GM23248 (cell line): ENCODE data around the gene ADGRF5. TPM values are rescaled to one million over a fixed set of nuclear protein-coding genes. Genes with fewer than 3 reads are reported as not detected.

ENCODE experiments used
- DNase-seq: peaks from one replicate; pipeline ENCODE4 v3.0.0-alpha.2; 2015
- H2AFZ ChIP-seq: fragments of 200-600 bp; sonication (generic); 2 replicates; pipeline ENCODE4 v1.6.1; 2016; ENCODE audit warnings: antibody characterized with exemption
- H3F3A ChIP-seq: fragments of 200-600 bp; sonication (generic); 2 replicates; pipeline ENCODE4 v1.6.1; 2016; ENCODE audit warnings: mild to moderate bottlenecking, antibody characterized with exemption, mixed run types; ENCODE audit not compliant: insufficient read depth
- H3K27ac ChIP-seq: fragments of 200-600 bp; sonication (generic); 2 replicates; pipeline ENCODE4 v1.5.1; 2016; ENCODE audit warnings: mild to moderate bottlenecking
- H3K27me3 ChIP-seq: fragments of 200-600 bp; sonication (generic); replicated peaks from 2 replicates; pipeline ENCODE4 v1.6.1; 2016; ENCODE audit warnings: mild to moderate bottlenecking; ENCODE audit not compliant: insufficient read depth
- H3K36me3 ChIP-seq: fragments of 200-600 bp; sonication (generic); 2 replicates; pipeline ENCODE4 v1.6.1; 2016; ENCODE audit warnings: low read depth, mild to moderate bottlenecking
- H3K4me1 ChIP-seq: fragments of 200-600 bp; sonication (generic); 2 replicates; pipeline ENCODE4 v1.6.1; 2016; ENCODE audit warnings: mild to moderate bottlenecking; ENCODE audit not compliant: insufficient read depth
- H3K4me2 ChIP-seq: fragments of 200-600 bp; sonication (generic); one replicate; pipeline ENCODE4 v1.6.1; 2016; ENCODE audit warnings: mild to moderate bottlenecking; ENCODE audit not compliant: unreplicated experiment
- H3K4me3 ChIP-seq: fragments of 200-600 bp; sonication (generic); 2 replicates; pipeline ENCODE4 v1.5.1; 2016; ENCODE audit warnings: mild to moderate bottlenecking
- H3K79me2 ChIP-seq: fragments of 200-600 bp; sonication (generic); 2 replicates; pipeline ENCODE4 v1.6.1; 2016; ENCODE audit warnings: mild to moderate bottlenecking; ENCODE audit not compliant: insufficient read depth
- H3K9ac ChIP-seq: fragments of 200-600 bp; sonication (generic); 2 replicates; pipeline ENCODE4 v1.6.1; 2016; ENCODE audit warnings: mild to moderate bottlenecking
- H3K9me2 ChIP-seq: fragments of 200-600 bp; sonication (generic); 2 replicates; pipeline ENCODE4 v1.6.1; 2016; ENCODE audit warnings: mixed run types, mild to moderate bottlenecking, moderate library complexity; ENCODE audit not compliant: insufficient read depth
- H3K9me3 ChIP-seq: fragments of 200-600 bp; sonication (generic); one replicate; pipeline ENCODE4 v1.6.1; 2017; ENCODE audit warnings: low read depth
- H4K20me1 ChIP-seq: fragments of 200-600 bp; sonication (generic); 2 replicates; pipeline ENCODE4 v1.6.0; 2016; ENCODE audit not compliant: insufficient read depth
- EZH2 ChIP-seq: fragments of 200-600 bp; sonication (generic); IDR thresholded peaks from 2 replicates; pipeline ENCODE4 v1.6.1; 2018; ENCODE audit warnings: antibody characterized with exemption, mild to moderate bottlenecking; ENCODE audit not compliant: insufficient read depth, poor library complexity, severe bottlenecking
- EZH2phosphoT487 ChIP-seq: fragments of 200-600 bp; sonication (generic); IDR thresholded peaks from 2 replicates; pipeline ENCODE4 v1.6.1; 2018; ENCODE audit warnings: antibody characterized with exemption, moderate library complexity, mild to moderate bottlenecking, low read depth; ENCODE audit not compliant: insufficient read depth
- WGBS, 2 experiments: methylation state at CpG; one replicate each; pipeline ENCODE4 v1.1.6; 2015 to 2017; ENCODE audit warnings: low lambda C conversion rate in 2 of 2, low coverage in 1 of 2; ENCODE audit errors: missing lambda C conversion rate in 2 of 2; 5-methylcytosine and 5-hydroxymethylcytosine counted together
- in situ Hi-C: fragments of 300-500 bp; cut with MboI; formaldehyde crosslinking; loops from 2 replicates; pipeline ENCODE4 v1.15.0; 2020
- polyA plus RNA-seq: library from polyadenylated mRNA; unstranded; fragments of >200 nt; fragmentation: Nextera tagmentation; extraction: Ambion mirVana; gene quantifications from 2 replicates; pipeline ENCODE4 v1.2.1, GENCODE V29; 2016
- total RNA-seq: library from RNA; depleted of rRNA; stranded (reverse); fragments of >200 nt; shearing (Covaris generic); gene quantifications from 2 replicates; pipeline ENCODE4 v1.2.3, GENCODE V29; 2014

Gene ADGRF5
- total and polyA plus RNA-seq, 2 experiments from 2014 or later: 0.29 to 0.65 TPM

- in situ Hi-C loops: no loop called here
- Histone ChIP-seq H3K27me3 (no peaks in the 10 kb centered on the region), H3K9me2 (no peaks in the 10 kb centered on the region), H3K79me2 (no peaks in the 10 kb centered on the region), H3K9me3 (no peaks in the 10 kb centered on the region), H3K4me1 (no peaks in the 10 kb centered on the region), H3K9ac (no peak overlapping the region), H3K4me2 (no peak overlapping the region), H2AFZ (no peak overlapping the region), H4K20me1 (no peaks in the 10 kb centered on the region), H3K36me3 (no peaks in the 10 kb centered on the region), H3K27ac (no peak overlapping the region), H3K4me3 (no peak overlapping the region), H3F3A (no peaks in the 10 kb centered on the region)
- TF ChIP-seq EZH2 (no peak), EZH2phosphoT487 (no peak)
- DNase-seq: no peak
- WGBS, 2 experiments: 22 to 31% methylated on average over 7 of the region's 7 CpGs
Measured at GRCh38 chr6:46895930-46896329, 25.8 kb downstream of the ADGRF5 start.

- Histone ChIP-seq H3K27me3 (no peaks in the 10 kb centered on the region), H3K79me2 (no peaks in the 10 kb centered on the region), H3K4me3 (no peak overlapping the region), H3K4me1 (no peaks in the 10 kb centered on the region), H4K20me1 (no peaks in the 10 kb centered on the region), H3F3A (no peaks in the 10 kb centered on the region), H3K27ac (no peak overlapping the region), H3K4me2 (no peak overlapping the region), H3K36me3 (no peaks in the 10 kb centered on the region), H2AFZ (no peak overlapping the region), H3K9me2 (no peaks in the 10 kb centered on the region), H3K9ac (no peak overlapping the region), H3K9me3 (no peaks in the 10 kb centered on the region)
- DNase-seq: no peak
- in situ Hi-C loops: no loop called here
- no peak for TF ChIP-seq EZH2phosphoT487
- no peak for TF ChIP-seq EZH2
Measured at GRCh38 chr6:46894433-46894832, 27.3 kb downstream of the ADGRF5 start.

- in situ Hi-C loops: no loop called here
- Histone ChIP-seq H3K27ac (no peak overlapping the region), H3K36me3 (no peaks in the 10 kb centered on the region), H3K4me3 (no peak overlapping the region), H3K9me3 (no peaks in the 10 kb centered on the region), H3K4me2 (no peak overlapping the region), H3K27me3 (no peaks in the 10 kb centered on the region), H4K20me1 (no peaks in the 10 kb centered on the region), H3K9ac (no peak overlapping the region), H3F3A (no peaks in the 10 kb centered on the region), H3K79me2 (no peaks in the 10 kb centered on the region), H3K4me1 (no peaks in the 10 kb centered on the region), H3K9me2 (no peaks in the 10 kb centered on the region), H2AFZ (no peak overlapping the region)
- no peak for TF ChIP-seq EZH2
- WGBS, 2 experiments: 11 to 17% methylated on average over 1 of the region's 1 CpG
- DNase-seq: no peak
Measured at GRCh38 chr6:46893648-46894047, 28.1 kb downstream of the ADGRF5 start.

DNA sequence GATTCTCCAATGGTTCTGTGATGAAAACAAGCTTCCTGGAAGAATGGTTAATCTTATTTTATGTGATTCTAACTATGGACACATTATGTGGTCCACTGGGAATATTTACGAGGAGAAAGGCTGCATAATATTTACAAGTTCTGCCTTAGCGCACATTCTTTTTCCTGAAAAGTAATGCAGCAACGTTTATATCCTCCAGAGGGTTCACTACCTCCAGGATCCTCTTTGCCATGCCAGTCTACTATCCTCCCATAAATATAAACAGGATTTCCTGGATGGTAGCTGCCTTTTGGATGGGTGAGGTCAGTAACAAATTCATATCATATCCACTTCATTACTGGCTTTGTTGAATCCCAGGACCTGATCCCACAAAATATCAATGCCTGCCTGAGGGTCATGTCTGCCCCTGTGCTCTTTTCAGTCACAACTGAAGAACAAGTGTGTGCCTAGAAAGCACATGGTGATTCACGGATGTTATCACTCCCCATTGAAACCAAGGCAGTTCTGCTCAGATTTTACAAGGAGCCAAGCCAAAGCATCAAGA is 30.4 kb downstream of the ADGRF5 start:
- Histone ChIP-seq H3K4me2 (no peak overlapping the region), H3K9ac (no peak overlapping the region), H3F3A (no peaks in the 10 kb centered on the region), H3K27ac (no peak overlapping the region), H4K20me1 (no peaks in the 10 kb centered on the region), H3K79me2 (no peaks in the 10 kb centered on the region), H3K9me2 (no peaks in the 10 kb centered on the region), H3K36me3 (no peaks in the 10 kb centered on the region), H3K27me3 (no peaks in the 10 kb centered on the region), H2AFZ (no peak overlapping the region), H3K4me3 (no peak overlapping the region), H3K9me3 (no peaks in the 10 kb centered on the region), H3K4me1 (no peaks in the 10 kb centered on the region)
- TF ChIP-seq EZH2phosphoT487 (no peak), EZH2 (no peak)
- DNase-seq: no peak
- 27 to 35% methylated on average over 4 of the region's 4 CpGs for WGBS, 2 experiments
- in situ Hi-C loops: no loop called here

GRCh38 chr6:46888578-46888977 is 33.2 kb downstream of the ADGRF5 start:
- Histone ChIP-seq H3K79me2 (no peaks in the 10 kb centered on the region), H3K9me2 (no peaks in the 10 kb centered on the region), H2AFZ (no peak overlapping the region), H3K9me3 (no peaks in the 10 kb centered on the region), H3K27me3 (no peaks in the 10 kb centered on the region), H3K4me1 (no peaks in the 10 kb centered on the region), H4K20me1 (no peaks in the 10 kb centered on the region), H3K4me3 (no peak overlapping the region), H3K36me3 (no peaks in the 10 kb centered on the region), H3K27ac (no peak overlapping the region), H3K4me2 (no peak overlapping the region), H3F3A (no peaks in the 10 kb centered on the region), H3K9ac (no peak overlapping the region)
- 50 to 57% methylated on average over 4 of the region's 4 CpGs for WGBS, 2 experiments
- no peak for TF ChIP-seq EZH2
- no peak for TF ChIP-seq EZH2phosphoT487
- DNase-seq: peak; percentile 38
- in situ Hi-C loops: no loop called here
